BE2C (cell line): ENCODE results near the gene MTIF2.
"Not testable (repeated sequence)": the region's sequence is repeated elsewhere in the genome, so short reads cannot be mapped to it uniquely, and the experiment has no call there.

Experiments
- DNase-seq: peaks from one replicate; pipeline ENCODE4 v3.0.0-alpha.2; 2020
- H3K27me3 ChIP-seq: fragments of 250-450 bp; sonication (Bioruptor Pico); 2 replicates; pipeline ENCODE4 v1.5.1; 2020; ENCODE audit warnings: mild to moderate bottlenecking
- H3K36me3 ChIP-seq: fragments of 250-450 bp; sonication (Bioruptor Pico); 2 replicates; pipeline ENCODE4 v1.5.1; 2020; ENCODE audit warnings: mild to moderate bottlenecking
- H3K4me1 ChIP-seq: fragments of 250-450 bp; sonication (Bioruptor Pico); 2 replicates; pipeline ENCODE4 v1.5.1; 2020
- H3K4me3 ChIP-seq: 2 replicates; pipeline ENCODE4 v1.5.1; 2011; ENCODE audit warnings: low read depth, low read length
- H3K9me3 ChIP-seq: fragments of 250-450 bp; sonication (Bioruptor Pico); 2 replicates; pipeline ENCODE4 v1.5.1; 2020
- TF ChIP-seq, protein P1 (sequence below): IDR thresholded peaks from 2 replicates; pipeline ENCODE4 v1.5.1; 2012; ENCODE audit warnings: mild to moderate bottlenecking, low read depth, low read length

The MTIF2 gene

GRCh38 chr2:55245411-55245810, 23.6 kb downstream of the MTIF2 start:
- Histone ChIP-seq H3K36me3 (no peaks in the 10 kb centered on the region; the same call in 1 of the 2 replicates), H3K9me3 (no peaks in the 10 kb centered on the region), H3K27me3 (no peaks in the 10 kb centered on the region), H3K4me1 (no peaks in the 10 kb centered on the region), H3K4me3 (no peak overlapping the region)
- TF ChIP-seq, protein P1, sequence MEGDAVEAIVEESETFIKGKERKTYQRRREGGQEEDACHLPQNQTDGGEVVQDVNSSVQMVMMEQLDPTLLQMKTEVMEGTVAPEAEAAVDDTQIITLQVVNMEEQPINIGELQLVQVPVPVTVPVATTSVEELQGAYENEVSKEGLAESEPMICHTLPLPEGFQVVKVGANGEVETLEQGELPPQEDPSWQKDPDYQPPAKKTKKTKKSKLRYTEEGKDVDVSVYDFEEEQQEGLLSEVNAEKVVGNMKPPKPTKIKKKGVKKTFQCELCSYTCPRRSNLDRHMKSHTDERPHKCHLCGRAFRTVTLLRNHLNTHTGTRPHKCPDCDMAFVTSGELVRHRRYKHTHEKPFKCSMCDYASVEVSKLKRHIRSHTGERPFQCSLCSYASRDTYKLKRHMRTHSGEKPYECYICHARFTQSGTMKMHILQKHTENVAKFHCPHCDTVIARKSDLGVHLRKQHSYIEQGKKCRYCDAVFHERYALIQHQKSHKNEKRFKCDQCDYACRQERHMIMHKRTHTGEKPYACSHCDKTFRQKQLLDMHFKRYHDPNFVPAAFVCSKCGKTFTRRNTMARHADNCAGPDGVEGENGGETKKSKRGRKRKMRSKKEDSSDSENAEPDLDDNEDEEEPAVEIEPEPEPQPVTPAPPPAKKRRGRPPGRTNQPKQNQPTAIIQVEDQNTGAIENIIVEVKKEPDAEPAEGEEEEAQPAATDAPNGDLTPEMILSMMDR, result no peak
- DNase-seq, result no peak

DNA sequence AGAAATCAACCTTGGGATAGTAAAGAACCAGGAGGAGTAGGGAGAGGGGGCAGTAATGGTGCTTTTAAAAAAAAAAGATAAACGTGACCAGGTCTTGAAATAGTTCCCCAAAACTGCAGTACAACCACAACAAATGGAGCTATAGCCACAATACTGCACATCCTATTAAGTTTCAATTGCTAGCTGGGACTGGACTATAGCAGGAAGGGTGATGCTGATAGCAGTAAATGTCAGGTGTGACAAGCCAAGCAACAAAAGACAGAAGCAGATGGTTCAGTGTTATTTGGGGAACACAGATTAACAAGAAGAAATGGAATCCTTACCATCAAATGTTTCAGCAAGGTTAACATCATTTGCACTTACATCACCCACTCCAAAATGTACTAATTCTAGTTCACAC, 26.4 kb downstream of the MTIF2 start:
- TF ChIP-seq, protein P1, result no peak
- Histone ChIP-seq H3K36me3 (no peaks in the 10 kb centered on the region; the same call in 1 of the 2 replicates), H3K4me3 (no peak overlapping the region), H3K27me3 (no peaks in the 10 kb centered on the region), H3K9me3 (no peaks in the 10 kb centered on the region), H3K4me1 (no peaks in the 10 kb centered on the region)
- DNase-seq, result no peak

DNA sequence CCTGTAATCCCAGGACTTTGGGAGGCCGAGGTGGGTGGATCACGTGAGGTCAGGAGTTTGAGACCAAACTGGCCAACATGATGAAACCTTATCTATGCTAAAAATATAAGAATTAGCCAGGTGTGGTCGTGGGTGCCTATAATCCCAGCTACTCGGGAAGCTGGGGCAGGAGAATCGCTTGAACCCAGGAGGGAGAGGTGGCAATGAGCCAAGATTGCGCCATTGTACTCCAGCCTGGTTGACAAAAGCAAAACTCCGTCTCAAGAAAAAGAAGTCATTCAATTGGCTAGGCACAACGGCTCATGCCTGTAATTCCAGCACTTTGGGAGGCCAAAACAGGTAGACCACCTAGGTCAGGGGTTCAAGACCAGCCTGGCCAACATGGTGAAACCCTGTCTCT, 27.4 kb downstream of the MTIF2 start:
- not testable (repeated sequence) for H3K4me1 ChIP-seq, H3K9me3 ChIP-seq, DNase-seq, H3K36me3 ChIP-seq, H3K4me3 ChIP-seq, H3K27me3 ChIP-seq

- Histone ChIP-seq H3K4me1 (no peaks in the 10 kb centered on the region), H3K36me3 (peaks cover 15% of the 10 kb centered on the region), H3K9me3 (no peaks in the 10 kb centered on the region), H3K4me3 (no peak overlapping the region), H3K27me3 (no peaks in the 10 kb centered on the region)
- DNase-seq, result no peak
- TF ChIP-seq, protein P1, result no peak
These were observed 29.3 kb downstream of the MTIF2 start for GRCh38 chr2:55239656-55240222.

GRCh38 chr2:55236992-55237543, 32.0 kb downstream of the MTIF2 start:
- Histone ChIP-seq H3K4me3 (no peak overlapping the region), H3K27me3 (no peaks in the 10 kb centered on the region), H3K9me3 (no peaks in the 10 kb centered on the region), H3K36me3 (peaks cover 32% of the 10 kb centered on the region), H3K4me1 (no peaks in the 10 kb centered on the region)
- no peak for DNase-seq
- TF ChIP-seq, protein P1, result no peak

- Histone ChIP-seq H3K9me3 (no peaks in the 10 kb centered on the region), H3K4me1 (no peaks in the 10 kb centered on the region), H3K36me3 (peaks cover 32% of the 10 kb centered on the region), H3K27me3 (no peaks in the 10 kb centered on the region), H3K4me3 (no peak overlapping the region)
- TF ChIP-seq, protein P1, result no peak
- DNase-seq, result no peak
These were observed 33.1 kb downstream of the MTIF2 start for GRCh38 chr2:55235724-55236538.
